Vagina (tissue), 2 donors: Measurements from ENCODE around the gene NAA16. TPM values are rescaled to one million over a fixed set of nuclear protein-coding genes. Genes with fewer than 3 reads are reported as not detected.

Experiments
- DNase-seq, 2 donors: peaks; one replicate each; pipeline ENCODE4 v3.0.0-alpha.2; 2017; ENCODE audit errors: extremely low spot score in 2 of 2
- H3K27ac ChIP-seq: fragments of 200-600 bp; sonication (generic); one replicate; pipeline ENCODE4 v1.5.1; 2019
- H3K27me3 ChIP-seq: fragments of 200-600 bp; sonication (generic); one replicate; pipeline ENCODE4 v1.5.1; 2019
- H3K36me3 ChIP-seq, 2 donors: fragments of 200-600 bp; sonication (generic); one replicate each; pipeline ENCODE4 v1.5.1; 2017 to 2019
- H3K4me1 ChIP-seq: fragments of 200-600 bp; sonication (generic); one replicate; pipeline ENCODE4 v1.5.1; 2019
- H3K4me3 ChIP-seq, 2 donors: fragments of 200-600 bp; sonication (generic); 1 replicate in 1 of 2; 2 replicates in 1 of 2; pipeline ENCODE4 v1.5.1; 2016 to 2019
- H3K9me3 ChIP-seq: fragments of 200-600 bp; sonication (generic); one replicate; pipeline ENCODE4 v1.5.1; 2019
- CTCF ChIP-seq, 3 experiments: fragments of 450-650 bp in 2 of 3; fragments of 200-600 bp in 1 of 3; sonication (generic) in 1 of 3; IDR thresholded peaks; one replicate each; pipeline ENCODE4 v1.5.1; 2017 to 2019; ENCODE audit warnings: antibody characterized with exemption in 3 of 3, mild to moderate bottlenecking in 2 of 3, moderate library complexity in 2 of 3
- POLR2A ChIP-seq, 2 donors: fragments of 450-650 bp; IDR thresholded peaks; one replicate each; pipeline ENCODE4 v1.6.1; 2017; ENCODE audit warnings: antibody characterized with exemption in 2 of 2, mild to moderate bottlenecking in 2 of 2, moderate library complexity in 2 of 2
- POLR2AphosphoS5 ChIP-seq, 2 donors: sonication (generic); formaldehyde crosslinking; IDR thresholded peaks; one replicate each; pipeline ENCODE4 v1.9.0; 2017; ENCODE audit warnings: antibody characterized with exemption in 2 of 2, mild to moderate bottlenecking in 2 of 2, low read depth in 1 of 2; ENCODE audit not compliant: insufficient read depth in 1 of 2
- intact Hi-C: fragments of 100-400 bp; cut with DNase I; formaldehyde crosslinking; loops from one replicate; pipeline ENCODE4 v1.15.1; 2023
- total RNA-seq: library from RNA; depleted of rRNA; stranded (reverse); fragments of >200 nt; gene quantifications from one replicate; pipeline ENCODE4 v1.2.3, GENCODE V29; 2016

NAA16 gene
- total RNA-seq, 1 donor from 2014 or later = 30.2 TPM

GRCh38 chr13:41386211-41386610 lies 75.1 kb downstream of the NAA16 start:
- no peak for DNase-seq
- no peaks in the 10 kb centered on the region for H3K36me3 ChIP-seq
- no peak for TF ChIP-seq POLR2AphosphoS5 (IDR thresholded peaks at IDR 0.05; ENCODE audit: insufficient read depth in 1 of 2, low read depth in 1 of 2)
- no peak for TF ChIP-seq CTCF (IDR thresholded peaks at IDR 0.05)
- intact Hi-C loops = no loop called here
- no peaks in the 10 kb centered on the region for H3K4me1 ChIP-seq
- H3K9me3 ChIP-seq = no peaks in the 10 kb centered on the region
- H3K27me3 ChIP-seq = no peaks in the 10 kb centered on the region
- H3K27ac ChIP-seq = no peak overlapping the region
- no peak overlapping the region for H3K4me3 ChIP-seq

- no peaks in the 10 kb centered on the region for H3K27me3 ChIP-seq
- intact Hi-C loops = no loop called here
- no peak overlapping the region for H3K4me3 ChIP-seq
- no peaks in the 10 kb centered on the region for H3K9me3 ChIP-seq
- DNase-seq = no peak
- TF ChIP-seq POLR2AphosphoS5 (IDR thresholded peaks at IDR 0.05; ENCODE audit: insufficient read depth in 1 of 2, low read depth in 1 of 2) (no peak), POLR2A (IDR thresholded peaks at IDR 0.05) (no peak), CTCF (IDR thresholded peaks at IDR 0.05) (no peak)
- H3K4me1 ChIP-seq = no peaks in the 10 kb centered on the region
- H3K36me3 ChIP-seq = no peaks in the 10 kb centered on the region
- no peak overlapping the region for H3K27ac ChIP-seq
Measured at GRCh38 chr13:41387576-41387975, 76.5 kb downstream of the NAA16 start.

GRCh38 chr13:41388143-41388881 lies 77.2 kb downstream of the NAA16 start:
- Histone ChIP-seq H3K4me3 (no peak overlapping the region), H3K27ac (no peak overlapping the region), H3K27me3 (no peaks in the 10 kb centered on the region), H3K4me1 (no peaks in the 10 kb centered on the region), H3K36me3 (no peaks in the 10 kb centered on the region), H3K9me3 (no peaks in the 10 kb centered on the region)
- no peak for TF ChIP-seq POLR2AphosphoS5 (IDR thresholded peaks at IDR 0.05; ENCODE audit: insufficient read depth in 1 of 2, low read depth in 1 of 2)
- no peak for TF ChIP-seq POLR2A (IDR thresholded peaks at IDR 0.05)
- TF ChIP-seq CTCF (IDR thresholded peaks at IDR 0.05) = no peak
- no peak for DNase-seq
- intact Hi-C loops = no loop called here

- no peak overlapping the region for H3K4me3 ChIP-seq
- TF ChIP-seq CTCF (IDR thresholded peaks at IDR 0.05) = no peak
- no peak for TF ChIP-seq POLR2AphosphoS5 (IDR thresholded peaks at IDR 0.05; ENCODE audit: insufficient read depth in 1 of 2, low read depth in 1 of 2)
- TF ChIP-seq POLR2A (IDR thresholded peaks at IDR 0.05) = no peak
- H3K4me1 ChIP-seq = no peaks in the 10 kb centered on the region
- intact Hi-C loops = no loop called here
- H3K36me3 ChIP-seq = no peaks in the 10 kb centered on the region
- H3K9me3 ChIP-seq = no peaks in the 10 kb centered on the region
- H3K27me3 ChIP-seq = no peaks in the 10 kb centered on the region
- H3K27ac ChIP-seq = no peak overlapping the region
- DNase-seq = no peak
Measured at GRCh38 chr13:41389580-41389979, 78.5 kb downstream of the NAA16 start.

GRCh38 chr13:41394166-41394565 lies 83.1 kb downstream of the NAA16 start:
- H3K9me3 ChIP-seq = no peaks in the 10 kb centered on the region
- TF ChIP-seq POLR2A (IDR thresholded peaks at IDR 0.05) = no peak
- TF ChIP-seq POLR2AphosphoS5 (IDR thresholded peaks at IDR 0.05; ENCODE audit: insufficient read depth in 1 of 2, low read depth in 1 of 2) = no peak
- no peak for TF ChIP-seq CTCF (IDR thresholded peaks at IDR 0.05)
- intact Hi-C loops = no loop called here
- no peaks in the 10 kb centered on the region for H3K27me3 ChIP-seq
- H3K27ac ChIP-seq = no peak overlapping the region
- no peak for DNase-seq
- H3K36me3 ChIP-seq = no peaks in the 10 kb centered on the region
- no peaks in the 10 kb centered on the region for H3K4me1 ChIP-seq
- no peak overlapping the region for H3K4me3 ChIP-seq
